GM12878 (cell line): ENCODE measurements around the gene PYHIN1. TPM values are rescaled to one million over a fixed set of nuclear protein-coding genes. Genes with fewer than 3 reads are reported as not detected.

Experiments
- CBFB ChIP-seq: IDR thresholded peaks from 2 replicates; pipeline ENCODE4 v1.6.1; 2016; ENCODE audit warnings: antibody characterized with exemption, low read depth
- EED ChIP-seq: sonication (generic); IDR thresholded peaks from 2 replicates; pipeline ENCODE4 v1.6.1; 2016; ENCODE audit warnings: antibody characterized with exemption, low read depth
- HCFC1 ChIP-seq: fragments of 150-350 bp; IDR thresholded peaks from 2 replicates; pipeline ENCODE4 v1.6.1; 2014; ENCODE audit warnings: low read length
- HDAC6 ChIP-seq: fragments of 200-600 bp; sonication (generic); IDR thresholded peaks from one replicate; pipeline ENCODE4 v1.8.0; 2017; ENCODE audit warnings: antibody characterized with exemption; ENCODE audit not compliant: unreplicated experiment
- HDGF ChIP-seq: fragments of 450-650 bp; IDR thresholded peaks from 2 replicates; pipeline ENCODE4 v1.6.1; 2016; ENCODE audit warnings: antibody characterized with exemption
- IRF4 ChIP-seq: IDR thresholded peaks from 2 replicates; pipeline ENCODE4 v1.6.1; 2011; ENCODE audit warnings: low read depth, low read length
- KDM1A ChIP-seq: fragments of 200-600 bp; sonication (generic); IDR thresholded peaks from 2 replicates; pipeline ENCODE4 v1.6.1; 2016; ENCODE audit warnings: borderline replicate concordance
- MEF2A ChIP-seq: IDR thresholded peaks from 2 replicates; pipeline ENCODE4 v1.6.1; 2011; ENCODE audit warnings: low read depth, mild to moderate bottlenecking, low read length, moderate library complexity; ENCODE audit not compliant: insufficient read depth
- RELA ChIP-seq: fragments of 450-650 bp; IDR thresholded peaks from 2 replicates; pipeline ENCODE4 v1.8.0; 2014; ENCODE audit warnings: borderline replicate concordance; ENCODE audit not compliant: partially characterized antibody
- SIN3A ChIP-seq: IDR thresholded peaks from 2 replicates; pipeline ENCODE4 v1.6.1; 2012; ENCODE audit warnings: low read depth, low read length, improper control_type of control experiment
- TBL1XR1 ChIP-seq: IDR thresholded peaks from 2 replicates; pipeline ENCODE4 v1.6.1; 2012; ENCODE audit warnings: low read depth, low read length, improper control_type of control experiment
- polyA plus RNA-seq, 11 experiments: library from polyadenylated mRNA; depleted of rRNA in 4 of 11; unstranded in 6 of 11; stranded (reverse) in 5 of 11; fragments of >200 nt; fragmentation: Nextera tagmentation in 4 of 11; fragmentation: Illumina TruSeq in 1 of 11; extraction: Ambion mirVana in 4 of 11; extraction: Trizol in 1 of 11; gene quantifications; 1 replicate in 1 of 11; 2 replicates in 10 of 11; pipeline versions ENCODE4 v1.2.1 to v1.2.3, GENCODE V29; 2011 to 2016; ENCODE audit warnings: inconsistent platforms in 2 of 11, missing spikeins in 2 of 11, low read depth in 1 of 11
- total RNA-seq, 4 experiments: library from RNA; depleted of rRNA in 3 of 4; stranded (reverse); fragments of >200 nt in 3 of 4; fragmentation: Illumina TruSeq in 1 of 4; extraction: Trizol in 1 of 4; gene quantifications; 2 replicates each; pipeline versions ENCODE4 v1.2.1 to v1.2.3, GENCODE V29; 2013 to 2021
- TF ChIP-seq, protein P1 (sequence below): fragments of 450-650 bp; IDR thresholded peaks from 2 replicates; pipeline ENCODE4 v1.6.1; 2016; ENCODE audit warnings: mild to moderate bottlenecking
- TF ChIP-seq, protein P2 (sequence below), 3 experiments: IDR thresholded peaks in 2 of 3; conservative IDR thresholded peaks in 1 of 3; 2 replicates each; pipeline ENCODE4 v1.5.1; 2011; ENCODE audit warnings: low read depth in 3 of 3, low read length in 3 of 3, mild to moderate bottlenecking in 3 of 3, control low read depth in 2 of 3, moderate library complexity in 2 of 3, inconsistent platforms in 1 of 3, mixed read lengths in 1 of 3; ENCODE audit not compliant: control insufficient read depth in 2 of 3, insufficient read depth in 1 of 3; ENCODE audit errors: extremely low read depth in 1 of 3
- TF ChIP-seq, protein P3 (sequence below): IDR thresholded peaks from 2 replicates; pipeline ENCODE4 v1.6.1; 2011; ENCODE audit warnings: mild to moderate bottlenecking, low read depth, low read length, moderate library complexity; ENCODE audit not compliant: insufficient replicate concordance
- TF ChIP-seq, protein P4 (sequence below): fragments of 450-650 bp; IDR thresholded peaks from 2 replicates; pipeline ENCODE4 v1.6.1; 2018; ENCODE audit warnings: borderline replicate concordance, mild to moderate bottlenecking; ENCODE audit not compliant: partially characterized antibody
- TF ChIP-seq, protein P5 (sequence below): fragments of 450-650 bp; IDR thresholded peaks from 2 replicates; pipeline ENCODE4 v1.6.1; 2017; ENCODE audit warnings: borderline replicate concordance
- TF ChIP-seq, protein P6 (sequence below): fragments of 450-650 bp; IDR thresholded peaks from 2 replicates; pipeline ENCODE4 v1.6.1; 2014; ENCODE audit warnings: mild to moderate bottlenecking
- TF ChIP-seq, protein P7 (sequence below): fragments of 450-650 bp; IDR thresholded peaks from 2 replicates; pipeline ENCODE4 v1.6.1; 2017; ENCODE audit warnings: antibody characterized with exemption, mild to moderate bottlenecking, moderate library complexity

PYHIN1 gene
- total and polyA plus RNA-seq, 10 of the 15 experiments (the other 5 are each of a cell fraction or from before 2014, with no cell fraction given), result 0.19 to 7.2 (median 0.38) TPM

DNA sequence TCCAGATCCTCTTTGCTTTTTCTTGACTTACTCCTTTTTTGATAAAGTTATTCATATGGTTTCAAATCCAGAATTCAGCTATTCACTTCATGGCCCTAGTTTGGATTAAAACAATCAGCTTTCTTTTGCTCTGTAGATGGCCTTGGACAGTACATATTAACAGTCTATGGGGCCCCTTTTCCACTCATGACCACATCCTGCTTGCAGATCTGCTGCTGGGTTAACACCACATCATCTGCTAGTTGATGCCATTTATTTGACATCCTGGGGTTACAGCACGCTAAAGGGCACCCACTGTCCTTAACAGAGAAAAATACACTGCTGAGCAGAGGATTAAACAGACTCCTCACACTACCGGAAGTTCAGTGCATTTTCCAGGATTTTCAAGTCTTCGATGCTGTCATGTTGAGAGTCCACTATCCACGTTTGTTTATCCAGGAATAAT is 77.4 kb downstream of the PYHIN1 start (continued):
- TF ChIP-seq, protein P1, sequence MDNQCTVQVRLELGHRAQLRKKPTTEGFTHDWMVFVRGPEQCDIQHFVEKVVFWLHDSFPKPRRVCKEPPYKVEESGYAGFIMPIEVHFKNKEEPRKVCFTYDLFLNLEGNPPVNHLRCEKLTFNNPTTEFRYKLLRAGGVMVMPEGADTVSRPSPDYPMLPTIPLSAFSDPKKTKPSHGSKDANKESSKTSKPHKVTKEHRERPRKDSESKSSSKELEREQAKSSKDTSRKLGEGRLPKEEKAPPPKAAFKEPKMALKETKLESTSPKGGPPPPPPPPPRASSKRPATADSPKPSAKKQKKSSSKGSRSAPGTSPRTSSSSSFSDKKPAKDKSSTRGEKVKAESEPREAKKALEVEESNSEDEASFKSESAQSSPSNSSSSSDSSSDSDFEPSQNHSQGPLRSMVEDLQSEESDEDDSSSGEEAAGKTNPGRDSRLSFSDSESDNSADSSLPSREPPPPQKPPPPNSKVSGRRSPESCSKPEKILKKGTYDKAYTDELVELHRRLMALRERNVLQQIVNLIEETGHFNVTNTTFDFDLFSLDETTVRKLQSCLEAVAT, result peak; percentile 77
- no peak for TF ChIP-seq SIN3A
- TF ChIP-seq EED, result 0 out of 2 replicates have a peak, but pooled peaks have one; percentile 26
- TF ChIP-seq, protein P2, sequence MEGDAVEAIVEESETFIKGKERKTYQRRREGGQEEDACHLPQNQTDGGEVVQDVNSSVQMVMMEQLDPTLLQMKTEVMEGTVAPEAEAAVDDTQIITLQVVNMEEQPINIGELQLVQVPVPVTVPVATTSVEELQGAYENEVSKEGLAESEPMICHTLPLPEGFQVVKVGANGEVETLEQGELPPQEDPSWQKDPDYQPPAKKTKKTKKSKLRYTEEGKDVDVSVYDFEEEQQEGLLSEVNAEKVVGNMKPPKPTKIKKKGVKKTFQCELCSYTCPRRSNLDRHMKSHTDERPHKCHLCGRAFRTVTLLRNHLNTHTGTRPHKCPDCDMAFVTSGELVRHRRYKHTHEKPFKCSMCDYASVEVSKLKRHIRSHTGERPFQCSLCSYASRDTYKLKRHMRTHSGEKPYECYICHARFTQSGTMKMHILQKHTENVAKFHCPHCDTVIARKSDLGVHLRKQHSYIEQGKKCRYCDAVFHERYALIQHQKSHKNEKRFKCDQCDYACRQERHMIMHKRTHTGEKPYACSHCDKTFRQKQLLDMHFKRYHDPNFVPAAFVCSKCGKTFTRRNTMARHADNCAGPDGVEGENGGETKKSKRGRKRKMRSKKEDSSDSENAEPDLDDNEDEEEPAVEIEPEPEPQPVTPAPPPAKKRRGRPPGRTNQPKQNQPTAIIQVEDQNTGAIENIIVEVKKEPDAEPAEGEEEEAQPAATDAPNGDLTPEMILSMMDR (IDR thresholded peaks at IDR 0.05 in 2 of 3, conservative IDR thresholded peaks at IDR 0.05 in 1 of 3; ENCODE audit: control insufficient read depth in 2 of 3, extremely low read depth in 1 of 3, insufficient read depth in 1 of 3, low read depth in 3 of 3, low read length in 3 of 3), result no peak
- TF ChIP-seq HCFC1, result no peak
- TF ChIP-seq HDGF, result no peak
- TF ChIP-seq, protein P3, sequence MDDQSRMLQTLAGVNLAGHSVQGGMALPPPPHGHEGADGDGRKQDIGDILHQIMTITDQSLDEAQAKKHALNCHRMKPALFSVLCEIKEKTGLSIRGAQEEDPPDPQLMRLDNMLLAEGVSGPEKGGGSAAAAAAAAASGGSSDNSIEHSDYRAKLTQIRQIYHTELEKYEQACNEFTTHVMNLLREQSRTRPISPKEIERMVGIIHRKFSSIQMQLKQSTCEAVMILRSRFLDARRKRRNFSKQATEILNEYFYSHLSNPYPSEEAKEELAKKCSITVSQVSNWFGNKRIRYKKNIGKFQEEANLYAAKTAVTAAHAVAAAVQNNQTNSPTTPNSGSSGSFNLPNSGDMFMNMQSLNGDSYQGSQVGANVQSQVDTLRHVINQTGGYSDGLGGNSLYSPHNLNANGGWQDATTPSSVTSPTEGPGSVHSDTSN, result no peak
- TF ChIP-seq MEF2A, result no peak
- no peak for TF ChIP-seq TBL1XR1
- TF ChIP-seq, protein P4, sequence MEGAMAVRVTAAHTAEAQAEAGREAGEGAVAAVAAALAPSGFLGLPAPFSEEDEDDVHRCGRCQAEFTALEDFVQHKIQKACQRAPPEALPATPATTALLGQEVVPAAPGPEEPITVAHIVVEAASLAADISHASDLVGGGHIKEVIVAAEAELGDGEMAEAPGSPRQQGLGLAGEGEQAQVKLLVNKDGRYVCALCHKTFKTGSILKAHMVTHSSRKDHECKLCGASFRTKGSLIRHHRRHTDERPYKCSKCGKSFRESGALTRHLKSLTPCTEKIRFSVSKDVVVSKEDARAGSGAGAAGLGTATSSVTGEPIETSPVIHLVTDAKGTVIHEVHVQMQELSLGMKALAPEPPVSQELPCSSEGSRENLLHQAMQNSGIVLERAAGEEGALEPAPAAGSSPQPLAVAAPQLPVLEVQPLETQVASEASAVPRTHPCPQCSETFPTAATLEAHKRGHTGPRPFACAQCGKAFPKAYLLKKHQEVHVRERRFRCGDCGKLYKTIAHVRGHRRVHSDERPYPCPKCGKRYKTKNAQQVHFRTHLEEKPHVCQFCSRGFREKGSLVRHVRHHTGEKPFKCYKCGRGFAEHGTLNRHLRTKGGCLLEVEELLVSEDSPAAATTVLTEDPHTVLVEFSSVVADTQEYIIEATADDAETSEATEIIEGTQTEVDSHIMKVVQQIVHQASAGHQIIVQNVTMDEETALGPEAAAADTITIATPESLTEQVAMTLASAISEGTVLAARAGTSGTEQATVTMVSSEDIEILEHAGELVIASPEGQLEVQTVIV, result no peak
- peak; percentile 62; the same call in 1 of the 2 replicates for TF ChIP-seq CBFB
- TF ChIP-seq, protein P5, sequence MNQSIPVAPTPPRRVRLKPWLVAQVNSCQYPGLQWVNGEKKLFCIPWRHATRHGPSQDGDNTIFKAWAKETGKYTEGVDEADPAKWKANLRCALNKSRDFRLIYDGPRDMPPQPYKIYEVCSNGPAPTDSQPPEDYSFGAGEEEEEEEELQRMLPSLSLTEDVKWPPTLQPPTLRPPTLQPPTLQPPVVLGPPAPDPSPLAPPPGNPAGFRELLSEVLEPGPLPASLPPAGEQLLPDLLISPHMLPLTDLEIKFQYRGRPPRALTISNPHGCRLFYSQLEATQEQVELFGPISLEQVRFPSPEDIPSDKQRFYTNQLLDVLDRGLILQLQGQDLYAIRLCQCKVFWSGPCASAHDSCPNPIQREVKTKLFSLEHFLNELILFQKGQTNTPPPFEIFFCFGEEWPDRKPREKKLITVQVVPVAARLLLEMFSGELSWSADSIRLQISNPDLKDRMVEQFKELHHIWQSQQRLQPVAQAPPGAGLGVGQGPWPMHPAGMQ, result no peak
- TF ChIP-seq HDAC6, result no peak
- TF ChIP-seq KDM1A, result no peak
- no peak for TF ChIP-seq RELA
- TF ChIP-seq IRF4, result no peak
- TF ChIP-seq, protein P6, sequence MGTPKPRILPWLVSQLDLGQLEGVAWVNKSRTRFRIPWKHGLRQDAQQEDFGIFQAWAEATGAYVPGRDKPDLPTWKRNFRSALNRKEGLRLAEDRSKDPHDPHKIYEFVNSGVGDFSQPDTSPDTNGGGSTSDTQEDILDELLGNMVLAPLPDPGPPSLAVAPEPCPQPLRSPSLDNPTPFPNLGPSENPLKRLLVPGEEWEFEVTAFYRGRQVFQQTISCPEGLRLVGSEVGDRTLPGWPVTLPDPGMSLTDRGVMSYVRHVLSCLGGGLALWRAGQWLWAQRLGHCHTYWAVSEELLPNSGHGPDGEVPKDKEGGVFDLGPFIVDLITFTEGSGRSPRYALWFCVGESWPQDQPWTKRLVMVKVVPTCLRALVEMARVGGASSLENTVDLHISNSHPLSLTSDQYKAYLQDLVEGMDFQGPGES, result no peak
- TF ChIP-seq, protein P7, sequence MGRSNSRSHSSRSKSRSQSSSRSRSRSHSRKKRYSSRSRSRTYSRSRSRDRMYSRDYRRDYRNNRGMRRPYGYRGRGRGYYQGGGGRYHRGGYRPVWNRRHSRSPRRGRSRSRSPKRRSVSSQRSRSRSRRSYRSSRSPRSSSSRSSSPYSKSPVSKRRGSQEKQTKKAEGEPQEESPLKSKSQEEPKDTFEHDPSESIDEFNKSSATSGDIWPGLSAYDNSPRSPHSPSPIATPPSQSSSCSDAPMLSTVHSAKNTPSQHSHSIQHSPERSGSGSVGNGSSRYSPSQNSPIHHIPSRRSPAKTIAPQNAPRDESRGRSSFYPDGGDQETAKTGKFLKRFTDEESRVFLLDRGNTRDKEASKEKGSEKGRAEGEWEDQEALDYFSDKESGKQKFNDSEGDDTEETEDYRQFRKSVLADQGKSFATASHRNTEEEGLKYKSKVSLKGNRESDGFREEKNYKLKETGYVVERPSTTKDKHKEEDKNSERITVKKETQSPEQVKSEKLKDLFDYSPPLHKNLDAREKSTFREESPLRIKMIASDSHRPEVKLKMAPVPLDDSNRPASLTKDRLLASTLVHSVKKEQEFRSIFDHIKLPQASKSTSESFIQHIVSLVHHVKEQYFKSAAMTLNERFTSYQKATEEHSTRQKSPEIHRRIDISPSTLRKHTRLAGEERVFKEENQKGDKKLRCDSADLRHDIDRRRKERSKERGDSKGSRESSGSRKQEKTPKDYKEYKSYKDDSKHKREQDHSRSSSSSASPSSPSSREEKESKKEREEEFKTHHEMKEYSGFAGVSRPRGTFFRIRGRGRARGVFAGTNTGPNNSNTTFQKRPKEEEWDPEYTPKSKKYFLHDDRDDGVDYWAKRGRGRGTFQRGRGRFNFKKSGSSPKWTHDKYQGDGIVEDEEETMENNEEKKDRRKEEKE, result no peak
